Ovary (tissue), 3 donors: ENCODE measurements around the gene ENPP3.

Experiments used
- CTCF ChIP-seq, 3 donors: fragments of 450-650 bp in 2 of 3; fragments of 200-600 bp in 1 of 3; IDR thresholded peaks; one replicate each; pipeline versions ENCODE4 v1.5.1 to v1.8.0; 2016 to 2022; ENCODE audit warnings: antibody characterized with exemption in 3 of 3, mild to moderate bottlenecking in 1 of 3
- EP300 ChIP-seq: sonication (generic); formaldehyde crosslinking; IDR thresholded peaks from one replicate; pipeline ENCODE4 v1.6.1; 2017; ENCODE audit warnings: antibody characterized with exemption
- POLR2A ChIP-seq: fragments of 450-650 bp; IDR thresholded peaks from one replicate; pipeline ENCODE4 v1.6.1; 2017; ENCODE audit warnings: antibody characterized with exemption, mild to moderate bottlenecking, moderate library complexity
- donor health status: DM: no; HTN: no; CAD: no.

- TF ChIP-seq EP300 (no peak), CTCF (IDR thresholded peaks at IDR 0.05) (no peak), POLR2A (no peak)
Observed at GRCh38 chr6:131643855-131644460, 6.9 kb downstream of the ENPP3 start.
